ENCODE results near the gene ATP8B3. TPM values are rescaled to one million over a fixed set of nuclear protein-coding genes. Genes with fewer than 3 reads are reported as not detected.

Gene ATP8B3
- total RNA-seq, 4 donors from 2014 or later: 0.21 to 2.4 (median 1.2) TPM

DNA sequence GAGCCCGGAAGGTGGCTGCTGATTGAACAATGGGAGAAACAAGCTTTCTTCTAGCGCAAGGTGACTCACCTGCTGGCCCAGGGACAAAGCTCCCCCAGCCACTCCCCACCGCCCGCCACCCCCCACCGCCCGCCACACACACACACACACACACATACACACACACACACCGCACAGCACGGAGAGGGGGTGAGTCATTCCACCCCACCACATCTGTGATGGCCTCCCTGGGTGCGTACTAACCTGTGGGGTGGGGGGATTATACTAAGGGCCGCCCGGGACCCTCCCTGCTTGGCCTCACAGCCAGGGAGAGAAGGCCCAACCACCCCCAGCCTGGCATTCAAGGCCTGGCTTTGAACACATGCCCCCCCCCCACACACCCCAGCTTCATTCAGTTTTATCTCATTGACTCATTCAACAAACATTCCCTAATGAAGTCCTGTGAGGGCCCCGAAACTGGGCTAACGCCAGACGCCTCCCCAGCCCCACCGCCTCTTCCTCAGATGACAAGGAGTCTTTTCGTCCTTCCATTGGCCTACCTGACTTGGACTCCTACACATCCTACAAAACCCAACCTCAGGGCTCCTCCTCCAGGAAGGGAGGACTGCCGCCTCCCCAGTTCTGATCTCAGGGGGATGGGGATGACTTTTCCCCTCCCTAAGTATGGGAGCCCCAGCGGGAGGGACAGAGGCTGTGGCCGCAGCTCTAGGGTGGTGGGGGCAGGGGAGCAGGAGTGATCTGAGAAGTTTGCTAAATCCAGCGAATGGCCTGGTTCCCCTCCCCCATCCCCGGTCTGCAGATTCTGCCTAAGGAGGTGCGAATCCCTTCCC, 64.6 kb downstream of the ATP8B3 start:
- DNase-seq (ENCODE audit: low spot score in 2 of 2): no peak
- H3K36me3 ChIP-seq: no peaks in the 10 kb centered on the region
- H3K27ac ChIP-seq: no peak overlapping the region
- 1 to 6% methylated on average over 18 to 21 of the region's 22 CpGs for WGBS, 2 donors
- H3K9me3 ChIP-seq: no peaks in the 10 kb centered on the region
- H3K4me1 ChIP-seq: peaks cover 0 to 48% (median 20%) of the 10 kb centered on the region in 4 donors
- TF ChIP-seq EP300 (IDR thresholded peaks at IDR 0.05) (no peak), POLR2A (IDR thresholded peaks at IDR 0.05) (no peak)
- TF ChIP-seq, protein P1, sequence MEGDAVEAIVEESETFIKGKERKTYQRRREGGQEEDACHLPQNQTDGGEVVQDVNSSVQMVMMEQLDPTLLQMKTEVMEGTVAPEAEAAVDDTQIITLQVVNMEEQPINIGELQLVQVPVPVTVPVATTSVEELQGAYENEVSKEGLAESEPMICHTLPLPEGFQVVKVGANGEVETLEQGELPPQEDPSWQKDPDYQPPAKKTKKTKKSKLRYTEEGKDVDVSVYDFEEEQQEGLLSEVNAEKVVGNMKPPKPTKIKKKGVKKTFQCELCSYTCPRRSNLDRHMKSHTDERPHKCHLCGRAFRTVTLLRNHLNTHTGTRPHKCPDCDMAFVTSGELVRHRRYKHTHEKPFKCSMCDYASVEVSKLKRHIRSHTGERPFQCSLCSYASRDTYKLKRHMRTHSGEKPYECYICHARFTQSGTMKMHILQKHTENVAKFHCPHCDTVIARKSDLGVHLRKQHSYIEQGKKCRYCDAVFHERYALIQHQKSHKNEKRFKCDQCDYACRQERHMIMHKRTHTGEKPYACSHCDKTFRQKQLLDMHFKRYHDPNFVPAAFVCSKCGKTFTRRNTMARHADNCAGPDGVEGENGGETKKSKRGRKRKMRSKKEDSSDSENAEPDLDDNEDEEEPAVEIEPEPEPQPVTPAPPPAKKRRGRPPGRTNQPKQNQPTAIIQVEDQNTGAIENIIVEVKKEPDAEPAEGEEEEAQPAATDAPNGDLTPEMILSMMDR (IDR thresholded peaks at IDR 0.05): no peak
- no peak overlapping the region for H3K4me3 ChIP-seq
- H3K27me3 ChIP-seq: peaks cover 0 to 97% of the 10 kb centered on the region in 2 donors

DNA sequence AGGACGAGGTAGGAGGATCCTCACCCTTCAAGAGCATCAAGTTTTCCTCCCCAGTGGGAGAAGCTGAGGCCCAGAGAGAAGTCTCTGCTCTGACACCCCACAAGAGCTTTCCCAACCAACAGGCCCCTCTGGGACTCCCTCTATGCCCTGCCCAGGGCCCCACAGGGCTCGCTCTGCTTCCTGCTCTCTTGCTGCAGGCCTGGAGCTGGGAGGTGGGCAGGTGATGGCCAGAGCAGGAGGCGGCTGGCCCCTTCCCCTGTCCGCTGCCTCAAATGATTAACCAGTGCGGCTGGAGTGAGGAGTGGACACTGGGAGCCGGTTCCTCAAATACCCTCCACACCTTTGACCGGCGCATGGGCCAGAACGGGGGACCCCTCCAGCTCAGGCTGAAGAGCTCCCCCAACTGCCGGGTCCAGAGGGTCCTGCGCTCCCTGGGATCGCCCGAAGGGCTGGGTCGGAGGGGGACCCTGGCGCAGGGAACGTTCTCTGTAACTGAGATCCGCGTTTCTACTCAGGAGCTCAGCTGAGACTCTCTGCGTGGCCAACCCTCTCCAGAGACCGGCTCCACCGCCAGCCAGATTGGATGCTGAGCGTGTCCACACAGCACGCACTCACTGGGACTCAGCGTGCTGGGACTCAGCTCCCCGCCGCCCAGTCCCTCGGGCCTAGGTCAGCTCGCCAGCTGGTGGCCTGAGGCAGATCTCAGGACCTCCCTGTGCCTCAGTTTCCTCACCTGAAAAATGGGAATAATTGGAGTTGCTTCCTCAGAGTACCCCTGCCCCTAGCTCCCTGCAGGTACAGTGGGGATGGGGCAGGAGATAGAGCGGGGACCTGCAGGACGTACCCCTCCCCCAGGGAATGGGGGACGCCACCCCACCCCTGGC, 65.4 kb downstream of the ATP8B3 start:
- DNase-seq (ENCODE audit: low spot score in 2 of 2): no peak
- TF ChIP-seq, protein P1 (IDR thresholded peaks at IDR 0.05): no peak
- TF ChIP-seq EP300 (IDR thresholded peaks at IDR 0.05): no peak
- no peak for TF ChIP-seq POLR2A (IDR thresholded peaks at IDR 0.05)
- 4 to 6% methylated on average over 15 to 26 of the region's 31 CpGs for WGBS, 2 donors
- Histone ChIP-seq H3K27me3 (peaks cover 0 to 96% of the 10 kb centered on the region in 2 donors), H3K9me3 (no peaks in the 10 kb centered on the region), H3K4me3 (no peak overlapping the region), H3K27ac (no peak overlapping the region), H3K4me1 (peaks cover 0 to 48% (median 20%) of the 10 kb centered on the region in 4 donors), H3K36me3 (no peaks in the 10 kb centered on the region)

DNA sequence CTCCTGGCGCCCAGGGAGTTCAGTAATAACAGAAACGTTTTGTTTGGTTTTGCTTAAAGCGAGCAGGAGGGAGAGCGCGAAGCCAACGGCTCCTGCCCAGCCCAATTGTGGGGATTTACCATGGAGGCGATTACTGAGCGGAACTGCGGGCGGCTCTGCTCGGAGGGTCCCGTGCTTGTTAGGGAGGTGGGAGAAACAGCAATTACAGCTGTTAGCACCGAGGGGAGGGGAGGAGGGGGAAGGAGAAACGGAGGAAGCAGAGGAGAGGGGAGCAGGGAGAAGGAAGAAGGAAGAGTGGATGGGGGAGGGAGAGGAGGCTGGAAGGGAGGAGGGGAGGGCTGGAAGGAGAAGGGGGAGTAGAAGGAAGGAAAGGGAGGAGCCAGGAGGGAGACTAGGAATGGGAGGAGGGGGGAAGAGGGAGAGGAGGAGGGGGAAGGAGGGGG, 66.5 kb downstream of the ATP8B3 start:
- no peaks in the 10 kb centered on the region for H3K36me3 ChIP-seq
- 0 to 3% methylated on average over 14 of the region's 14 CpGs for WGBS, 2 donors
- H3K9me3 ChIP-seq: peaks cover 0 to under 1% (median 0%) of the 10 kb centered on the region in 4 donors
- H3K27me3 ChIP-seq: peaks cover 0 to 88% of the 10 kb centered on the region in 2 donors
- peaks cover 0 to 44% (median 20%) of the 10 kb centered on the region in 4 donors for H3K4me1 ChIP-seq
- TF ChIP-seq, protein P1 (IDR thresholded peaks at IDR 0.05): no peak
- TF ChIP-seq POLR2A (IDR thresholded peaks at IDR 0.05): no peak
- no peak for TF ChIP-seq EP300 (IDR thresholded peaks at IDR 0.05)
- H3K4me3 ChIP-seq: no peak overlapping the region
- DNase-seq (ENCODE audit: low spot score in 2 of 2): no peak
- H3K27ac ChIP-seq: no peak overlapping the region

DNA sequence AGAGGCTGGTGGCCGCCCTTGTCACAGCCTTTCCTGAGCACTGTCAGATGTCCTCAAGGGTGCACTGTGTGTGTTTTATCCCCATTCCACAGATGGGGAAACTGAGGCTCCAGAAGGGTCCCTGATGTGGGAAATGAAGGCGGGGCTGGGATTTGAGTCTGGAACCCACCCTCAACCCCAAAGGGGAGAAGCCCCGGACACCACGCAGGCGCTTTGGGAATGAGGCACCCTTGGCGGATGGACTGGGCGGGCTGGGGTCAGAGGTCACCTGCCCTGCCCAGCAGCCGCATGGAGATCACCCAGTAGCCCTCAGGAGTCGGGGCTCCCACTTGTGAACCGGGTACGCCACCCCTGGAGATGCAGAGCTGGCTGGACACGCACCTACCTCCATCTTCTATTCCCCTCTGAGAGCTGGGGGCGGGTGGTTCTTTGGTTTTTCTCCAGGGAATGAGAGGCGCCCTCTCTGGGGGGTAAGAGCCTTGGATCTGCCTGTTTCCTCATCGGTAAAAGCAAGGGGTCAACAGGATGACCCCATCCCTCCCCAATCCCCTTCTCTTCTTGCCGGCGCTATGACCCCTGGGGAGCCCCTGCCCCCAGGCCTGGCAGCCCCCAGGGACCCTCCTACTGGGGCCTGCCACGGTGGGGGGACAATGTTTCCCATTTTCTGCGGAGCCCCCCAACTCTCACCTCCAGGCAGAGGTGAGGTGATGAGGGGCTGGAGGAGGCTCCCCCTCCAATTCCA, 67.1 kb downstream of the ATP8B3 start:
- TF ChIP-seq POLR2A (IDR thresholded peaks at IDR 0.05) (no peak), EP300 (IDR thresholded peaks at IDR 0.05) (no peak)
- TF ChIP-seq, protein P1 (IDR thresholded peaks at IDR 0.05): no peak
- Histone ChIP-seq H3K27me3 (peaks cover 0 to 87% of the 10 kb centered on the region in 2 donors), H3K4me1 (peaks cover 0 to 39% (median 19%) of the 10 kb centered on the region in 4 donors), H3K4me3 (no peak overlapping the region), H3K36me3 (no peaks in the 10 kb centered on the region), H3K27ac (no peak overlapping the region), H3K9me3 (peaks cover 0 to 6% (median 0%) of the 10 kb centered on the region in 4 donors)
- WGBS, 2 donors: 6 to 7% methylated on average over 7 to 16 of the region's 19 CpGs
- DNase-seq (ENCODE audit: low spot score in 2 of 2): no peak
